Measurements from ENCODE around the gene TLL2.

TLL2 gene

GRCh38 chr10:96334616-96335526 lies 178.9 kb downstream of the TLL2 start:
- no peak overlapping the region for H3K4me3 ChIP-seq (ENCODE audit: low read depth, low read length)

- H3K4me3 ChIP-seq (ENCODE audit: low read depth, low read length), result no peak overlapping the region
These were observed 180.6 kb downstream of the TLL2 start for GRCh38 chr10:96333101-96333500.

GRCh38 chr10:96327462-96327861 lies 186.3 kb downstream of the TLL2 start:
- no peak overlapping the region for H3K4me3 ChIP-seq (ENCODE audit: low read depth, low read length)

GRCh38 chr10:96325719-96326373 lies 187.9 kb downstream of the TLL2 start:
- no peak overlapping the region for H3K4me3 ChIP-seq (ENCODE audit: low read depth, low read length)

- no peak overlapping the region for H3K4me3 ChIP-seq (ENCODE audit: low read depth, low read length)
These were observed 189.3 kb downstream of the TLL2 start for GRCh38 chr10:96324447-96324846.

- no peak overlapping the region for H3K4me3 ChIP-seq (ENCODE audit: low read depth, low read length)
These were observed 191.5 kb downstream of the TLL2 start for GRCh38 chr10:96322275-96322674.

- H3K4me3 ChIP-seq (ENCODE audit: low read depth, low read length), result no peak overlapping the region
These were observed 191.9 kb downstream of the TLL2 start for GRCh38 chr10:96321822-96322221.

DNA sequence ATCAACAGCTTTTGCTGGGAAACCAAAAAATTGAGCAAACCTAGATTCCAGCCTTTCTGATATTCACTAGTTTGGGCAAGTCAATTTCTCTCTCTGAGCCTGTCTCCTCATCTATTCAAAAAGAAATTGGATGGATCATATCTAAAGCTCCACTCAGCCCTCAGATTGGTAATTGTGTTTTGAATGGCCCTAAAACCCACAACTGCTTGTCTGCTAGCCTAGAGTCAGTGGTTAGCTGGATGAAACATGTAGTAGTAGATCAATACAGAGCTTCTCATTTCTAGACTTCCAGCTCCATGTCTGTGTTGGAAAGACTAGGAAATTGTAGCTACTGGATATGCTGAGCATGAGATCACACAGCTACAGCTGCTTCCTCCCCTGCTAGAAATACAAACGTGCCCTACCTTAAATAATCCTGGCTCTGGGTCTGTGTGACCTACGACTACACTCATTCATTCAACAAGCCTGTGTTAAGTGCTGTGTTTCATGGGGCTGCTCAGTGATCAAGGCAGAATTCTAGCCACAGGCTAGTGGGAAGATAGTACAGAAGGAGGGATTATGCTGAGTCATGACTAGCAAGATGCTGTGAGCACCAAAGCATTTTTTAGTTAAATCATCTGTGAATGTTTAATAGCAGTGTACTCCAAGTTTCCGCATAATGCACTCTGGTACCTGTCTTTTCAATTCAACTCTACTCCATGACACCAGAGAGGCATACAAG lies 193.8 kb downstream of the TLL2 start:
- no peak overlapping the region for H3K4me3 ChIP-seq (ENCODE audit: low read depth, low read length)

DNA sequence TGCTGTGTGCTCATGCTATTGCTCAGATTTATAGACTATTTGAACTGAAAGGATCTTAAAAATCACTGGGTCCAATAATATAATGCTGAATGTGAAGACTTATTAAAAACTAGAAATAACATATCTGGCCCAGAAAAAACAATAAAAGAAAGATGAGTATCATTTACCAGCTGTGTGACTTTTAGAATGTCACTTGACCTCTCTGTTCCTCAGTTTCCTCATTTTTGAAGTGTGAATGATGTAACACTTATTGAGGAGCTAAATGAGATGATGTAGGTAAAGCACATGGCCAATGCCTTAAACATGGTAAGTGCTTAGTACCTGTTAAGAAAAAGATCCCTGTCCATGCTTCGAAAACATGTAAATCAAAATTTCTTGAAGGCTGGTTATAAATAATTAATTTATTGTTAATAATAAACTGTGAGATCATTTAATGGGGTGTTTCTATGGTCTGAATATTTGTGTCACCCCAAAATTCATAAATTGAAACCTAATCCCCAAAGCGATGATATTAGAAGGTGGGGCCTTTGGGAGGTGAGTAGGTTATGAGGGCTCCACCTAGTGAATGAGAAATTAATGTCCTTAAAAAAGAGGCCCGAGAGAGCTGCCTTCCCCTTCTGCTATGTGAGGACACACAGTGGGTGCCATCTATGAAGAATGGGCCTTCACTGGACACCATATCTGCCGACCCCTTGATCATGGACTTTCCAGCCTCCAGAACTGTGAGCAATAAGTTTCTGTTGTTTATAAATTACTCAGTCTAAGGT lies 196.5 kb downstream of the TLL2 start:
- H3K4me3 ChIP-seq (ENCODE audit: low read depth, low read length), result no peak overlapping the region

Data from iPS-11a (cell line).